Measurements from ENCODE around the gene ATP6V1F.

Gene ATP6V1F

DNA sequence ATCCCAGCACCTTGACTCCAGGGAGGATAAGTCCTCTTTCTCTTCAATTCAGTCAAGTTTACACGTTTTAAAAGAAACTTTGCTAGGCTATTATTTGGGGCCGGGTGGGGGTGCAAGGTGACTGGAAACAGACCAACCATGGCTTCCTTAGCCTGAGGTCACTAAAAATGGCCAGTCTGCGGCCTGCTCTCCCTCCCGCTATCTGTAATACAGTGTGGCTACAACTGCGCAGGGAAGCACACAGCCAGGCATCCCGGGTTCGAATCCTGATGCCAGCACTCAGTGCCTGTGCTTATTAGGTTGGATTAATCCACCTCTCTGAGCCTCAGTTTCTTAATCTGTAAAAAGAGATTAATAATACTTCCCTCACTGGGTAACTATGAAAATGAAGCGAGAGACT is 19.5 kb downstream of the ATP6V1F start:
- no peaks in the 10 kb centered on the region for H3K36me3 ChIP-seq (ENCODE audit: control insufficient read depth, insufficient read depth, low read length, severe bottlenecking)
- H3K9ac ChIP-seq (ENCODE audit: low read length) = no peak overlapping the region
- no peaks in the 10 kb centered on the region for H3K4me1 ChIP-seq (ENCODE audit: control insufficient read depth, insufficient read depth, low read length)
- H3K4me3 ChIP-seq (ENCODE audit: low read length) = no peak overlapping the region
- H3K27me3 ChIP-seq (replicated peaks; ENCODE audit: control insufficient read depth, insufficient read depth, low read length) = peaks cover 25% of the 10 kb centered on the region
- H3K9me3 ChIP-seq (ENCODE audit: control insufficient read depth, low read length) = no peaks in the 10 kb centered on the region
- DNase-seq (ENCODE audit: low read depth) = no peak

DNA sequence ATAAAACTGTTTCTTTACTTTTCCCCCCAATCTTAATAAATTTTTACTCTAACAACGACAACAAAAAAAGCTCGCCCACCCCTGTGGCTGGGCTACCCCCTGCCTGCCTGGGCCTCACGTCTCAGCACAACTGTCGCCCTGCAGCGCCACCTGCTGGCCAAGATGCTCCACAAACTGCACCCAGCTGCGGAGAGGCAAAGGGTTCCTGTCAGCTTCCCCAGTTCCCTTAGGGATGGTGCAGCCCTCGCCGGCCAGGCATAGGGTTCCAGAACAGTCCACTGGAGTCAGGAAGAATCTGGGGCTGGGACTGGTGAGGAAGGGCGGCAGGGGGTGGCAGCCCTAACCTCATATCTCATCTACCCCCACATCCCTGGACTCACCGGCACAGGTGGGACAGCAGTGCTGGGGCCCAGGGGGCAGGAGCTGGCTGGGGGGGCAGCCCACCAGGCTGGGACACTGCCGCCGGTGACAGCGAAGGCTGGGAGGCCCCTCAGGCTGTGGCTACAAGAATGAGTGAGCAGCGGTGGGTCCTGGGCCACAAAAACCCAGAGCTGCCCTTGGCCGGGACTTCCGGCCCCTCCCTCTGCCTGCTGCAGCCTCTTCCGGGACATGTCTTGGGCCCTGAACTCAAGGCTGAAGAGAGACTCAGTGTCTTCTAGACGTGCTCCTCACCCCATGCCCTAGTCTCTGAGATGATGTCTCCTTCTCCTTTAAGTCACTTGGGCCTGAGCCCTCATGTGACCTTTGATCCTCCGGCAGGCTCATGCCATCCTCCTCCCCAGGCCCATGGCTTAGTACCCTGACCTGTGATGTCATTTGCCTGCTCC is 21.2 kb downstream of the ATP6V1F start:
- no peaks in the 10 kb centered on the region for H3K4me1 ChIP-seq (ENCODE audit: control insufficient read depth, insufficient read depth, low read length)
- no peak overlapping the region for H3K4me3 ChIP-seq (ENCODE audit: low read length)
- peak; percentile 92 for DNase-seq (ENCODE audit: low read depth)
- no peaks in the 10 kb centered on the region for H3K9me3 ChIP-seq (ENCODE audit: control insufficient read depth, low read length)
- H3K9ac ChIP-seq (ENCODE audit: low read length) = peak overlapping the region; percentile 37
- peaks cover 30% of the 10 kb centered on the region for H3K27me3 ChIP-seq (replicated peaks; ENCODE audit: control insufficient read depth, insufficient read depth, low read length)
- no peaks in the 10 kb centered on the region for H3K36me3 ChIP-seq (ENCODE audit: control insufficient read depth, insufficient read depth, low read length, severe bottlenecking)

GRCh38 chr7:128884561-128885369 is 22.1 kb downstream of the ATP6V1F start:
- no peak overlapping the region for H3K9ac ChIP-seq (ENCODE audit: low read length)
- H3K4me3 ChIP-seq (ENCODE audit: low read length) = no peak overlapping the region
- H3K27me3 ChIP-seq (replicated peaks; ENCODE audit: control insufficient read depth, insufficient read depth, low read length) = peaks cover 29% of the 10 kb centered on the region
- no peaks in the 10 kb centered on the region for H3K9me3 ChIP-seq (ENCODE audit: control insufficient read depth, low read length)
- H3K36me3 ChIP-seq (ENCODE audit: control insufficient read depth, insufficient read depth, low read length, severe bottlenecking) = no peaks in the 10 kb centered on the region
- no peak for DNase-seq (ENCODE audit: low read depth)
- no peaks in the 10 kb centered on the region for H3K4me1 ChIP-seq (ENCODE audit: control insufficient read depth, insufficient read depth, low read length)

GRCh38 chr7:128885370-128886187 is 22.9 kb downstream of the ATP6V1F start:
- no peaks in the 10 kb centered on the region for H3K9me3 ChIP-seq (ENCODE audit: control insufficient read depth, low read length)
- no peaks in the 10 kb centered on the region for H3K4me1 ChIP-seq (ENCODE audit: control insufficient read depth, insufficient read depth, low read length)
- H3K36me3 ChIP-seq (ENCODE audit: control insufficient read depth, insufficient read depth, low read length, severe bottlenecking) = no peaks in the 10 kb centered on the region
- H3K9ac ChIP-seq (ENCODE audit: low read length) = no peak overlapping the region
- no peak for DNase-seq (ENCODE audit: low read depth)
- no peak overlapping the region for H3K4me3 ChIP-seq (ENCODE audit: low read length)
- H3K27me3 ChIP-seq (replicated peaks; ENCODE audit: control insufficient read depth, insufficient read depth, low read length) = peaks cover 27% of the 10 kb centered on the region

DNA sequence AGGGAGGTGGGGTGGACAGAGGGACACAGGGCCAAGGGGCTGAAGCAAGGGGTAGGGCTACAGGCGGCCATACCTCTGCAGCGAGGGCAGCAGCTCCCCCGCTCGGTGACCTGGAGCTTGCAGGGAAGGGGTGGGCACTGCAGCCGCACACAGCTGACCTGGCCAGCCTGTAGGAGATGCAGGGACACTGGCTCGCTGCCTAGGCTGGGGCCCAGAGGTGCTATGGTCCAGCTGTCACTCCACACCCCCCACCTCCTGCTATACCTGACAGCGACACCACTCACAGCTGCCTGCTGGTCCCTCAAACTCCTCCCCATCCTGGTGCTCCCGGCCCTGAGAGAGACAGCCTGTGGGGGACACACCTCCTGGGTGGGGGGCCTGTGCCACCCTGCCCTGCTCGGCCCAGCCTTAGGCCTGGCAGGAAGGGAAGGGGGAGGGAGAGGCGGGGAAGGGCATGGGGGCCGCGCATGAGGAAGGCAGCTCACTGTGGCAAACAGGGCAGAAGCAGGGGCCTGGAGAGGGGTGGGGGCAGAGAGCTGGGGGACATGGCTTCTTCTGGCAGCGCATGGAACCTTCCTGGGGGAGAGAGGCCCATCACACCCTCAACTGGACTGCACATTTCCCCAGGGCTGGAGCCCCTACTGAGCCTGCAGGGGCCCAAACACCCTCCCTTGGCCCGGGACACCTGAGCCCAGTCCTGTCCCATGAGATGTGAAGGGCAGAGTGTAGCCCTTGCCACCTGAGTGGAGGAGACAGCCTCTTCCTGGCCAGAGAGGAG is 23.9 kb downstream of the ATP6V1F start:
- Histone ChIP-seq H3K36me3 (ENCODE audit: control insufficient read depth, insufficient read depth, low read length, severe bottlenecking) (no peaks in the 10 kb centered on the region), H3K9ac (ENCODE audit: low read length) (no peak overlapping the region), H3K27me3 (replicated peaks; ENCODE audit: control insufficient read depth, insufficient read depth, low read length) (peaks cover 22% of the 10 kb centered on the region), H3K4me3 (ENCODE audit: low read length) (no peak overlapping the region), H3K4me1 (ENCODE audit: control insufficient read depth, insufficient read depth, low read length) (no peaks in the 10 kb centered on the region), H3K9me3 (ENCODE audit: control insufficient read depth, low read length) (no peaks in the 10 kb centered on the region)
- DNase-seq (ENCODE audit: low read depth) = no peak

- no peak for DNase-seq (ENCODE audit: low read depth)
- no peak overlapping the region for H3K4me3 ChIP-seq (ENCODE audit: low read length)
- no peaks in the 10 kb centered on the region for H3K4me1 ChIP-seq (ENCODE audit: control insufficient read depth, insufficient read depth, low read length)
- H3K9me3 ChIP-seq (ENCODE audit: control insufficient read depth, low read length) = no peaks in the 10 kb centered on the region
- no peak overlapping the region for H3K9ac ChIP-seq (ENCODE audit: low read length)
- no peaks in the 10 kb centered on the region for H3K36me3 ChIP-seq (ENCODE audit: control insufficient read depth, insufficient read depth, low read length, severe bottlenecking)
- peaks cover 24% of the 10 kb centered on the region for H3K27me3 ChIP-seq (replicated peaks; ENCODE audit: control insufficient read depth, insufficient read depth, low read length)
These were observed 24.7 kb downstream of the ATP6V1F start for GRCh38 chr7:128887169-128888038.

GRCh38 chr7:128888039-128888755 is 25.5 kb downstream of the ATP6V1F start:
- Histone ChIP-seq H3K9me3 (ENCODE audit: control insufficient read depth, low read length) (no peaks in the 10 kb centered on the region), H3K4me1 (ENCODE audit: control insufficient read depth, insufficient read depth, low read length) (no peaks in the 10 kb centered on the region), H3K9ac (ENCODE audit: low read length) (no peak overlapping the region), H3K36me3 (ENCODE audit: control insufficient read depth, insufficient read depth, low read length, severe bottlenecking) (no peaks in the 10 kb centered on the region), H3K4me3 (ENCODE audit: low read length) (no peak overlapping the region), H3K27me3 (replicated peaks; ENCODE audit: control insufficient read depth, insufficient read depth, low read length) (peaks cover 26% of the 10 kb centered on the region)
- no peak for DNase-seq (ENCODE audit: low read depth)

DNA sequence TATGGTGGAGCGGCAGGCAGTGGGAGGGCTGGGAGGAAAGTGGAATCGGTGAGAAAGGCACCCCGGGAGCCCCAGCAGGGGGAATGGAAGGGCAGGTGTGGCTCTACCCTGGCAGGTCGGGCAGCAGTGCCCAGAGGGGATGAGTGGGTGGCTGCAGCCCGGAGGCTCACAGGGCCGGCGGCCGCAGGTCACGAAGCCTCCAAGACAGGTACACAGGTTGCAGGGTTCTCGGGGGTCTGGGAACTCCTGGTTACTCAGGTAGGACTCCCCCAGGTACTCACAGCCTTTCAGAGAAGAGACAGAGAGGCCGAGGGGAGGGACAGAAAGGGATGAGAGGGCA is 26.1 kb downstream of the ATP6V1F start:
- DNase-seq (ENCODE audit: low read depth) = no peak

GRCh38 chr7:128889121-128889520 is 26.5 kb downstream of the ATP6V1F start:
- peaks cover 26% of the 10 kb centered on the region for H3K27me3 ChIP-seq (replicated peaks; ENCODE audit: control insufficient read depth, insufficient read depth, low read length)
- H3K36me3 ChIP-seq (ENCODE audit: control insufficient read depth, insufficient read depth, low read length, severe bottlenecking) = no peaks in the 10 kb centered on the region
- H3K9ac ChIP-seq (ENCODE audit: low read length) = no peak overlapping the region
- H3K9me3 ChIP-seq (ENCODE audit: control insufficient read depth, low read length) = no peaks in the 10 kb centered on the region
- no peak overlapping the region for H3K4me3 ChIP-seq (ENCODE audit: low read length)
- DNase-seq (ENCODE audit: low read depth) = no peak
- H3K4me1 ChIP-seq (ENCODE audit: control insufficient read depth, insufficient read depth, low read length) = no peaks in the 10 kb centered on the region

More for the DNA sequence above, 26.1 kb downstream of the ATP6V1F start:
- Histone ChIP-seq H3K36me3 (ENCODE audit: control insufficient read depth, insufficient read depth, low read length, severe bottlenecking) (no peaks in the 10 kb centered on the region), H3K4me3 (ENCODE audit: low read length) (no peak overlapping the region), H3K4me1 (ENCODE audit: control insufficient read depth, insufficient read depth, low read length) (no peaks in the 10 kb centered on the region), H3K9ac (ENCODE audit: low read length) (no peak overlapping the region), H3K27me3 (replicated peaks; ENCODE audit: control insufficient read depth, insufficient read depth, low read length) (peaks cover 26% of the 10 kb centered on the region), H3K9me3 (ENCODE audit: control insufficient read depth, low read length) (no peaks in the 10 kb centered on the region)

Data from adipocyte (in vitro differentiated cells).